Fibroblast of lung (primary cell): Measurements from ENCODE around the gene ALPK3. TPM values are rescaled to one million over a fixed set of nuclear protein-coding genes. Genes with fewer than 3 reads are reported as not detected.

Experiments used
- DNase-seq, 2 donors: peaks; one replicate each; pipeline versions ENCODE4 v3.0.0 to v3.0.0-alpha.2; 2010; ENCODE audit warnings: low read depth in 2 of 2
- H2AFZ ChIP-seq: 2 replicates; pipeline ENCODE4 v1.5.1; 2012; ENCODE audit warnings: low read length, control low read depth, inconsistent platforms
- H3K27ac ChIP-seq: 2 replicates; pipeline ENCODE4 v1.5.1; 2011; ENCODE audit warnings: low read length, control low read depth; ENCODE audit not compliant: insufficient read depth
- H3K27me3 ChIP-seq: 2 replicates; pipeline ENCODE4 v1.5.1; 2011; ENCODE audit warnings: mild to moderate bottlenecking, low read length; ENCODE audit not compliant: control insufficient read depth, insufficient read depth
- H3K36me3 ChIP-seq: 2 replicates; pipeline ENCODE4 v1.5.1; 2011; ENCODE audit warnings: low read length; ENCODE audit not compliant: control insufficient read depth, insufficient read depth
- H3K4me1 ChIP-seq: 2 replicates; pipeline ENCODE4 v1.5.1; 2011; ENCODE audit warnings: low read length; ENCODE audit not compliant: control insufficient read depth, insufficient read depth; ENCODE audit errors: extremely low read depth
- H3K4me2 ChIP-seq: 2 replicates; pipeline ENCODE4 v1.5.1; 2011; ENCODE audit warnings: low read length, control low read depth; ENCODE audit not compliant: insufficient read depth; ENCODE audit errors: extremely low read depth
- H3K4me3 ChIP-seq, 4 experiments: fragments of 200-600 bp in 1 of 4; sonication (generic) in 1 of 4; replicated peaks in 1 of 4; 2 replicates each; pipeline ENCODE4 v1.5.1; 2011 to 2016; ENCODE audit warnings: low read length in 4 of 4, low read depth in 3 of 4, mild to moderate bottlenecking in 3 of 4, control low read depth in 2 of 4, inconsistent platforms in 1 of 4, mixed read lengths in 1 of 4; ENCODE audit not compliant: insufficient read depth in 1 of 4; ENCODE audit errors: control extremely low read depth in 1 of 4
- H3K79me2 ChIP-seq: 2 replicates; pipeline ENCODE4 v1.5.1; 2012; ENCODE audit warnings: mild to moderate bottlenecking, low read length, inconsistent platforms; ENCODE audit not compliant: control insufficient read depth, insufficient read depth
- H3K9ac ChIP-seq: 2 replicates; pipeline ENCODE4 v1.5.1; 2011; ENCODE audit warnings: mild to moderate bottlenecking, low read length, control low read depth; ENCODE audit not compliant: insufficient read depth
- H3K9me3 ChIP-seq: 2 replicates; pipeline ENCODE4 v1.5.1; 2012; ENCODE audit warnings: low read depth, low read length; ENCODE audit not compliant: control insufficient read depth, insufficient read depth
- H4K20me1 ChIP-seq: 2 replicates; pipeline ENCODE4 v1.5.1; 2011; ENCODE audit warnings: low read length; ENCODE audit not compliant: control insufficient read depth, insufficient read depth; ENCODE audit errors: extremely low read depth
- EZH2 ChIP-seq: IDR thresholded peaks from 2 replicates; pipeline ENCODE4 v1.5.1; 2012; ENCODE audit warnings: low read length, control low read depth, mild to moderate bottlenecking; ENCODE audit errors: missing control alignments
- polyA plus RNA-seq, 2 donors: library from polyadenylated mRNA; depleted of rRNA in 1 of 2; stranded (reverse) in 1 of 2; unstranded in 1 of 2; fragments of >200 nt; gene quantifications; 2 replicates each; pipeline ENCODE4 v1.2.1, GENCODE V29; 2011 to 2012; ENCODE audit warnings: missing spikeins in 1 of 2
- total RNA-seq: library from RNA; depleted of rRNA; stranded (reverse); fragments of >200 nt; gene quantifications from 2 replicates; pipeline ENCODE4 v1.2.1, GENCODE V29; 2014
- TF ChIP-seq, protein P1 (sequence below), 2 donors: IDR thresholded peaks in 1 of 2; conservative IDR thresholded peaks in 1 of 2; 1 replicate in 1 of 2; 2 replicates in 1 of 2; pipeline ENCODE4 v1.5.1; 2011 to 2012; ENCODE audit warnings: low read length in 2 of 2, control low read depth in 1 of 2, inconsistent platforms in 1 of 2, low read depth in 1 of 2, mild to moderate bottlenecking in 1 of 2

Gene ALPK3
- total and polyA plus RNA-seq, 2 donors (not counting 1 experiment from before 2014, with no cell fraction given): 0.03 to 0.50 TPM

GRCh38 chr15:84919106-84919667 lies 102.0 kb downstream of the ALPK3 start:
- Histone ChIP-seq H3K4me2 (no peak overlapping the region), H3K4me1 (no peaks in the 10 kb centered on the region), H3K27me3 (no peaks in the 10 kb centered on the region), H3K9me3 (no peaks in the 10 kb centered on the region), H3K79me2 (no peaks in the 10 kb centered on the region), H3K9ac (no peak overlapping the region), H3K36me3 (no peaks in the 10 kb centered on the region), H2AFZ (no peak overlapping the region), H3K4me3 (no peak overlapping the region), H3K27ac (no peak overlapping the region), H4K20me1 (no peaks in the 10 kb centered on the region)
- no peak for DNase-seq
- TF ChIP-seq, protein P1, sequence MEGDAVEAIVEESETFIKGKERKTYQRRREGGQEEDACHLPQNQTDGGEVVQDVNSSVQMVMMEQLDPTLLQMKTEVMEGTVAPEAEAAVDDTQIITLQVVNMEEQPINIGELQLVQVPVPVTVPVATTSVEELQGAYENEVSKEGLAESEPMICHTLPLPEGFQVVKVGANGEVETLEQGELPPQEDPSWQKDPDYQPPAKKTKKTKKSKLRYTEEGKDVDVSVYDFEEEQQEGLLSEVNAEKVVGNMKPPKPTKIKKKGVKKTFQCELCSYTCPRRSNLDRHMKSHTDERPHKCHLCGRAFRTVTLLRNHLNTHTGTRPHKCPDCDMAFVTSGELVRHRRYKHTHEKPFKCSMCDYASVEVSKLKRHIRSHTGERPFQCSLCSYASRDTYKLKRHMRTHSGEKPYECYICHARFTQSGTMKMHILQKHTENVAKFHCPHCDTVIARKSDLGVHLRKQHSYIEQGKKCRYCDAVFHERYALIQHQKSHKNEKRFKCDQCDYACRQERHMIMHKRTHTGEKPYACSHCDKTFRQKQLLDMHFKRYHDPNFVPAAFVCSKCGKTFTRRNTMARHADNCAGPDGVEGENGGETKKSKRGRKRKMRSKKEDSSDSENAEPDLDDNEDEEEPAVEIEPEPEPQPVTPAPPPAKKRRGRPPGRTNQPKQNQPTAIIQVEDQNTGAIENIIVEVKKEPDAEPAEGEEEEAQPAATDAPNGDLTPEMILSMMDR (conservative IDR thresholded peaks at IDR 0.05 in 1 of 2, IDR thresholded peaks at IDR 0.05 in 1 of 2; ENCODE audit: low read depth in 1 of 2, low read length in 2 of 2): no peak
- TF ChIP-seq EZH2: no peak

DNA sequence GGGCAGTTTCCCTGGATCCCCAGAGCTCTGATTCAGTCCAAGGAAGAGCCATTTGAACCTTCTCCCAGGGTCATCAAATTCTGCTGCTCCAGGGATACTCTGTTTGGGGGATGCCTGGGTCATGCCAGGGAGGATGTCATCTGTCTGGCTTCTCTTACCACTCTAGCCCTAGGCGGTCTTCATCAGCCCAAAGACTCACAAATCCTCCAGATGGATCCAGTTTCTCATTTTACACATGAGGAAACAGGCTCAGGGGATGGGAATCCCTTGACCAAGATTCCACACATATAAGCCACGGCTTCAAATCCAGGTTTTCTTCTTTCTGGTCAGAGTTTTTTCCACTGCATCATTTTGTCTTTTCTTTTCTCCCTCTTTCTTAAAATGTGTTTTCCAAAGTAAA lies 104.0 kb downstream of the ALPK3 start:
- Histone ChIP-seq H3K9me3 (no peaks in the 10 kb centered on the region), H3K27ac (no peak overlapping the region)
- no peak for DNase-seq

DNA sequence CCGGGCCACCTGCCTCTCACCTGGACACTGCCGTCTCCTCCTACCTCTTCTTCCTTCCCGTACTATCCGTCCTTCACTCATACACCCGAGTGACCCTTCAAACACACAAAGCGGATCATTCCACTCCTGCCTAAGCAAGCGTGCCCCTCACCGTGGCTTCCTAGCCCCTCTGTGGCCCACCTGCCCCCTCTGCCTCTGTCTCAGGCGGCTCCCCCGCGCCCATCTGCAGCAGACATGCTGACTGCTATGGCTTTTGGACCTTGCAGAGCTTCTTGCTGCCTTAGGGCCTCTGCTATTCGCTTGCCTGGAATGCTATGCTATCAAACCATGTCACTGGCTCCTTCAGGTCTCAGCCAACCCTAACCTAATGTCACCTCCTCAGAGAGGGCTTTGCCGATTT lies 105.4 kb downstream of the ALPK3 start:
- no peak overlapping the region for H3K4me3 ChIP-seq
- H2AFZ ChIP-seq: no peak overlapping the region
- no peaks in the 10 kb centered on the region for H3K9me3 ChIP-seq
- no peaks in the 10 kb centered on the region for H4K20me1 ChIP-seq
- H3K4me1 ChIP-seq: peaks cover 2% of the 10 kb centered on the region
- no peaks in the 10 kb centered on the region for H3K27me3 ChIP-seq
- TF ChIP-seq, protein P1 (conservative IDR thresholded peaks at IDR 0.05 in 1 of 2, IDR thresholded peaks at IDR 0.05 in 1 of 2; ENCODE audit: low read depth in 1 of 2, low read length in 2 of 2): no peak
- no peak for TF ChIP-seq EZH2
- H3K27ac ChIP-seq: no peak overlapping the region
- H3K36me3 ChIP-seq: no peaks in the 10 kb centered on the region
- no peak overlapping the region for H3K4me2 ChIP-seq
- no peak overlapping the region for H3K9ac ChIP-seq
- H3K79me2 ChIP-seq: no peaks in the 10 kb centered on the region
- no peak for DNase-seq

More for the DNA sequence above, 104.0 kb downstream of the ALPK3 start:
- no peaks in the 10 kb centered on the region for H4K20me1 ChIP-seq
- no peak overlapping the region for H2AFZ ChIP-seq
- H3K9ac ChIP-seq: no peak overlapping the region
- H3K27me3 ChIP-seq: no peaks in the 10 kb centered on the region
- TF ChIP-seq, protein P1 (conservative IDR thresholded peaks at IDR 0.05 in 1 of 2, IDR thresholded peaks at IDR 0.05 in 1 of 2; ENCODE audit: low read depth in 1 of 2, low read length in 2 of 2): no peak
- TF ChIP-seq EZH2: no peak
- no peaks in the 10 kb centered on the region for H3K79me2 ChIP-seq
- no peaks in the 10 kb centered on the region for H3K36me3 ChIP-seq
- H3K4me2 ChIP-seq: no peak overlapping the region
- H3K4me3 ChIP-seq: no peak overlapping the region
- peaks cover 2% of the 10 kb centered on the region for H3K4me1 ChIP-seq

Other genes with a start within 250 kb of the ALPK3 start
- gene ZSCAN2, start 216.3 kb upstream of the ALPK3 start, total RNA-seq: 9.2 and 9.8 TPM in 2 replicates
- gene ZSCAN2, start 216.3 kb upstream of the ALPK3 start, polyA plus RNA-seq: 6.4 and 8.9 TPM in 2 replicates
- 38.3 and 51.1 TPM in 2 replicates for gene WDR73, start 163.1 kb upstream of the ALPK3 start, total RNA-seq
- gene WDR73, start 163.1 kb upstream of the ALPK3 start, polyA plus RNA-seq: 15.6 and 16.8 TPM in 2 replicates
- gene NMB, start 159.2 kb upstream of the ALPK3 start, total RNA-seq: 3.1 and 3.6 TPM in 2 replicates
- gene NMB, start 159.2 kb upstream of the ALPK3 start, polyA plus RNA-seq: 1.5 and 2.4 TPM in 2 replicates
- gene SEC11A, start 101.2 kb upstream of the ALPK3 start, total RNA-seq: 263 and 300 TPM in 2 replicates
- gene SEC11A, start 101.2 kb upstream of the ALPK3 start, polyA plus RNA-seq: 243 and 254 TPM in 2 replicates
- 3.1 and 5.1 TPM in 2 replicates for gene ZNF592, start 68.8 kb upstream of the ALPK3 start, total RNA-seq
- gene ZNF592, start 68.8 kb upstream of the ALPK3 start, polyA plus RNA-seq: 7.3 and 7.5 TPM in 2 replicates
- not detected in 2 replicates for gene SLC28A1, start 67.3 kb downstream of the ALPK3 start, total RNA-seq
- gene SLC28A1, start 67.3 kb downstream of the ALPK3 start, polyA plus RNA-seq: not detected in 2 replicates
- 14.1 and 17.7 TPM in 2 replicates for gene PDE8A, start 164.5 kb downstream of the ALPK3 start, total RNA-seq
- gene PDE8A, start 164.5 kb downstream of the ALPK3 start, polyA plus RNA-seq: 21.6 and 26.3 TPM in 2 replicates